Adrenal gland (tissue), 5 donors: ENCODE data around the gene TEX264.

Experiments used
- CTCF ChIP-seq, 6 experiments: fragments of 450-650 bp in 4 of 6; fragments of 200-600 bp in 2 of 6; sonication (generic) in 1 of 6; IDR thresholded peaks; 1 replicate in 5 of 6; 2 replicates in 1 of 6; pipeline versions ENCODE4 v1.5.1 to v1.8.0; 2016 to 2021; ENCODE audit warnings: antibody characterized with exemption in 6 of 6, mild to moderate bottlenecking in 2 of 6, moderate library complexity in 1 of 6
- POLR2A ChIP-seq, 2 donors: fragments of 450-650 bp; IDR thresholded peaks; one replicate each; pipeline ENCODE4 v1.6.1; 2017; ENCODE audit warnings: antibody characterized with exemption in 2 of 2, mild to moderate bottlenecking in 2 of 2, moderate library complexity in 1 of 2
- donor health status: DM: no; HTN: no; CAD: no.

GRCh38 chr3:51682079-51682478 lies 11.0 kb downstream of the TEX264 start:
- TF ChIP-seq POLR2A (IDR thresholded peaks at IDR 0.05), result no peak
- peak; percentile 77 to 99 (median 96) for TF ChIP-seq CTCF (IDR thresholded peaks at IDR 0.05)
